ENCODE results near the gene PVALEF.

Gene PVALEF

DNA sequence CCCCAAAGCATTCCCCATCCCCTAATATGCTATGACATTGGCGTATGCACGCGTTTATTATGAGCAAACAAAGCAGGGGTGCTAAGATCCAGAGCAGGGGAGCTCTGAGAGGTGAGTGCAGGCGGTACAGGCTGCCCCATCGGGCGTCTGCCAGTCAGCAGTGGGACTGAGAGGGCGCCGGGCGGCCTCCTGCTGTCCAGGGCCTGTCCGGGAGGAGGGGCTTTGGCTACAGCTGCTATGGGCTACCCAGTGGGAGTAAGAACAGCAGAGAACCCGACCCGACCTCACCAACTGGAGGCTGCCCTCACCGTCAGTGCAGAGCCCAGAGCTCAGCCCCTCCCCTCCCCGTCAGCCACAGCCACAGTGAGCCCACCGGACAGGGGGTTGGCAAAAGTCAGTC, 19.2 kb downstream of the PVALEF start:
- CTCF ChIA-PET = no interaction called here
- Mint-ChIP-seq H3K9me3 (no peaks in the 10 kb centered on the region), H3K36me3 (no peaks in the 10 kb centered on the region), H3K27ac (no peak overlapping the region), H3K4me1 (no peaks in the 10 kb centered on the region), H3K27me3 (peaks cover 11% of the 10 kb centered on the region), H3K4me3 (no peak overlapping the region)
- DNase-seq = no peak

DNA sequence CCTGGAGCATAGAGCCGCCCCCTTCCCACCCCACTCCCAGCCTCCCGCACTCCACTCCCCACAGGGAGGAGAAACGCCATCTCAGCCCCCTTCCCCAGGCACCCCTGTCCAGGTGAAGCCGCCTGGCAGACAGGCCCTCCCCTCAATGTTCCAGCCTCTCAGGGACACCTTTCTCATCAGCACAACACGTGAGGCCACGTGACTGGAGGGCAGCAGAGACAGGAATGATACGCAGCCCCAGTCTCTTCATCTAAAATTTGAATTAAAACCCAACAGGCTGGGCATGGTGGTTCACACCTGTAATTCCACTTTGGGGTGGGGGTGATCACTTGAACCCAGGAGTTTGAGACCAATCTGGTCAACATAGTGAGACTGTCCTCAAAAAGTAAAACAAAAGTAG, 20.9 kb downstream of the PVALEF start:
- no peaks in the 10 kb centered on the region for H3K9me3 Mint-ChIP-seq
- no peak for DNase-seq
- peaks cover 11% of the 10 kb centered on the region for H3K27me3 Mint-ChIP-seq
- H3K4me1 Mint-ChIP-seq = no peaks in the 10 kb centered on the region
- CTCF ChIA-PET = no interaction called here
- H3K36me3 Mint-ChIP-seq = no peaks in the 10 kb centered on the region
- H3K4me3 Mint-ChIP-seq = no peak overlapping the region
- H3K27ac Mint-ChIP-seq = no peak overlapping the region

DNA sequence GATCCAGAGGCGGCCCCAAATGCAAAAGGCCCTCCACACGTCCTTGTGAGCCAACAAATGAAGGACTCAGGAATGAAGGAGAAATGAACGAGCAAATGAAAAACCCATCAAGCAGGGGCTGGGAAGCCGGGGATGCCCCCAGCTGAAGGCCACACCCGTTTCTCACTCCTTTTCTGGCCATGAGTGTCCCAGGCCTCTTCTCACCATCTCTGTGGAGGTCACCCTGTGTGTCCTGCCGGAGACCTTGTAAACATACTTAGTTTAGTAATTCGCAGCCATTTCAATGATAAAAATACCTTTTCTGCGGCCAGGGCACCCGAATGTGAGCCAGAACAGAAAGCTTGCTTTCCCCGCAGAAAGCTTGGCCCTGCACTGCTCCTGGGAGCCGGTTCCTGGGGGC, 21.8 kb downstream of the PVALEF start:
- H3K27me3 Mint-ChIP-seq = peaks cover 11% of the 10 kb centered on the region
- no peaks in the 10 kb centered on the region for H3K36me3 Mint-ChIP-seq
- H3K9me3 Mint-ChIP-seq = no peaks in the 10 kb centered on the region
- no peak for DNase-seq
- H3K4me1 Mint-ChIP-seq = no peaks in the 10 kb centered on the region
- no peak overlapping the region for H3K4me3 Mint-ChIP-seq
- CTCF ChIA-PET = no interaction called here
- no peak overlapping the region for H3K27ac Mint-ChIP-seq

DNA sequence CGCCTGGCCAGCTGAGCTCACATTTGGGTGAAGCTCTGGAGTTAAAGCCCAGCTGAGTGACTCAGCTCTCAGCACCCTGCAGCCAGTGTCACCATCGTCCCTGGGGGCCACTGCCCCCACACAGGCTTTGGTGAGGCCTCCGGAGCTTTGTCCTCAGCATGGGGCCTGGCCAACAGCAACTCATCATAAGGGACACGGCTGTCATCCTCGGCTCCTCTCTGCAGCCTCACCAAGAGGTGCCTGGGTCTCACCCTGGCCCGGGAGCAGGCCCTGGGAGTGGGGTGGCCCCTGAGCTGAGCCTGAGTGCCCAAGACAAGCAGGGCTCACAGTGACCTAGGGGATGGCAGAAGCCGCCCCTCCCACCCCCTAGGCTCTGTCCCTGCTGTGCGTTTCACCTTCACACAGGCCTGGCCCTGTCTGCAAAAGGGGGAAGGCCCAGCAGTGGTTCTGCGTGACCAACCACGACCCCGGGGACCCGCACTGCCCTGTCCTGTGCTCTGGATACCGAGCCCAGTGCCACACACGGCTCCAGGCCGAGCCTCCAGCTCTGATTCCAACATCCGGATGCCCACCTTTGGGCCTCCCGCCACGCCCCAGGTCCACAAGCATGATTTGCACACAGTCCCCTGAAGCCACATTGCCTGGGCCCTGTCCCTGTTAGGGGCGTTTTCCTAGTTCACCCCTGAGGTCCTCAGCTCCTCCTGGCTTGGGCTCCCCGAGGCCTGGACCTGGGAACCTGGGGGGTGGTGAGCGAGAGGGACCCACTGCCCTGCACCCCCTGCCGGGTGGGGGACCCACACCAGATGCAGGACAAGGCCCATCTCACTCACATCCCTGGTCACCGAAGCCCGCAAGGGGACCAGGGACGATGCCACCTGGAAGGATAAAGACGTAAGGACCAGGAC, 22.5 kb downstream of the PVALEF start:
- no peaks in the 10 kb centered on the region for H3K4me1 Mint-ChIP-seq
- H3K27me3 Mint-ChIP-seq = peaks cover 7% of the 10 kb centered on the region
- H3K9me3 Mint-ChIP-seq = no peaks in the 10 kb centered on the region
- no peak overlapping the region for H3K27ac Mint-ChIP-seq
- H3K4me3 Mint-ChIP-seq = no peak overlapping the region
- H3K36me3 Mint-ChIP-seq = no peaks in the 10 kb centered on the region
- CTCF ChIA-PET = no interaction called here
- DNase-seq = no peak

DNA sequence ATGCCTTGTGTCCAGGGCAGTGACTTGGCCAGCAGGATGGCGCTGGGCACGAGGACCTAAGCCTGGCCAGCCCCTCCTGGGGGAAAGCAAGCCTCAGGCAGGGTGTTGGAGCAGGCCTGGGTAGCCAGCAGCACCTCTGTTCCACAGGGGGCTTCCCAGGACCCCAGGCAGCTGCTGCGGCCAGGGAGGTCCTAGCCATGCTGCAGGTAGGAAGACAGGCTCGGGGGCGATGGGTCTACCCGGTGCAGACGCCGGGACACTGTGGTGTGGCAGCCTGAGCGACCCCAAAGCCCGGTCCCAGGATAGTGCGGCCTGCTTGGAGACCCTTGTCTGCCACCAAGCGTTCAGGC, 23.2 kb downstream of the PVALEF start:
- no peaks in the 10 kb centered on the region for H3K9me3 Mint-ChIP-seq

DNA sequence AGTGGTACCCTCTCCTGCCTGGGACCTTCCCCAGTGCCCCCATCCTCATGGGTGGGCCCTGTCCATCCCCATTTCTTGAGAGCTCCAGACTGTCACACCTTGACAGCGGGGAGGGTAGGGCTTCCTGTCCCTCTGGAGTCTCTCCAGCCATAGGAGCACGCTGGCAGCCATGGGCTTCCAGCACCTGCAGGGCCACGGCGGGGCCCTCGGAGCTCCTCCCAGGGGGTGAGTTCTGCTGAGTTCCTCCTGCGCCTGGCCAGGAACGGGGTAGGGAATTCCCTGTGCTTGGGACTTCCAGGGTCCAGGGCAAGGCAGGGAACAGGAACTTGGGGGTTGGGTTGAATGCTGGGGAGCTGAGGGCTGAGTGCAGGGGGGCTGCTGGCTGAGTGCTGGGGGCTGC, 23.7 kb downstream of the PVALEF start:
- Mint-ChIP-seq H3K27me3 (peaks cover 3% of the 10 kb centered on the region), H3K27ac (no peak overlapping the region), H3K9me3 (no peaks in the 10 kb centered on the region), H3K36me3 (no peaks in the 10 kb centered on the region), H3K4me1 (no peaks in the 10 kb centered on the region), H3K4me3 (no peak overlapping the region)
- no peak for DNase-seq
- CTCF ChIA-PET = no interaction called here

More for the DNA sequence above, 23.2 kb downstream of the PVALEF start:
- CTCF ChIA-PET = no interaction called here
- H3K27me3 Mint-ChIP-seq = peaks cover 6% of the 10 kb centered on the region
- no peak overlapping the region for H3K27ac Mint-ChIP-seq
- DNase-seq = no peak
- no peaks in the 10 kb centered on the region for H3K4me1 Mint-ChIP-seq
- no peak overlapping the region for H3K4me3 Mint-ChIP-seq
- H3K36me3 Mint-ChIP-seq = no peaks in the 10 kb centered on the region

DNA sequence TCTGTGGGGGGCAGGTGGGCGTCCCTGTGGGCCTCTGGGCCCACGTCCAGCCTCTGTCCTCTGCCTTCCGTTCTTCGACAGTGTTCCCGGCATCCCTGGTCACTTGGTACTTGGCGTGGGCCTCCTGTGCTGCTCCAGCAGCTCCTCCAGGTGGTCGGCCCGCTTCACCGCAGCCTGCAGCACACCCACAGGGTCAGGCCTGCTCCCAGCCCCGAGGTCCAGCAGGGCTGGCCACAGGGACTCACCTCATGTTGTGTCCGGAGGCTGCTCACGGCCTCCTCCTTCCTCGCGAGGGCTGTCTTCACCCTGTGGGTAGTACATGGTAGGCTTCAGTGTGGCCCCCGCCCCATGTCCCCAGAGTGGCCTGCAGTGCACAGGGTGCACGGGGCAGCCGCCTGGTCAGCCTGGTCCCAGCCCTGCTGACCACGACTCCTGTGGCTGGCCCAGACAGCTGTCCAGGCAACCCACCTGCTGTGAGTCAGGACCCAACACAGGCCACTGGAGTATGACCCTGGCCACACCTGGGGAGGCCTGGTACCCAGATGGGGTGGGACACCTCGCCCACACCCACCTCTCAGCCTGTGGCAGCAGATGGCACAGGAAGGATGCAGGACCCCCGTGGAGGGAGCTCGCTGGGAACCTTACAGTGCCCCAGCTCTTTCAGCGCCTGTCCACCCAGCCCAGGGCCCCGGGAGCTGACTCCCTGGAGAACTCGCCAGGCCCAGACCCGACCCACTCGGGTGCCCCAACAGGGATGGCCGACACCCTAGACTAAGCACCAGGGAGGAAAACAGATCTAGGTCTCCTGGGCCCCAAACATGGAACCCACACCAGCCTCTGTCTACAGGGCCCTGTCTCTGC, 24.6 kb downstream of the PVALEF start:
- Mint-ChIP-seq H3K36me3 (no peaks in the 10 kb centered on the region), H3K9me3 (no peaks in the 10 kb centered on the region), H3K4me1 (no peaks in the 10 kb centered on the region), H3K4me3 (no peak overlapping the region), H3K27me3 (no peaks in the 10 kb centered on the region), H3K27ac (no peak overlapping the region)
- CTCF ChIA-PET = interaction anchor here (0.6 kb wide), 1 partner anchor 1797 kb away, joined by 5 read pairs; no protein-coding TSS in a partner anchor
- DNase-seq = no peak

DNA sequence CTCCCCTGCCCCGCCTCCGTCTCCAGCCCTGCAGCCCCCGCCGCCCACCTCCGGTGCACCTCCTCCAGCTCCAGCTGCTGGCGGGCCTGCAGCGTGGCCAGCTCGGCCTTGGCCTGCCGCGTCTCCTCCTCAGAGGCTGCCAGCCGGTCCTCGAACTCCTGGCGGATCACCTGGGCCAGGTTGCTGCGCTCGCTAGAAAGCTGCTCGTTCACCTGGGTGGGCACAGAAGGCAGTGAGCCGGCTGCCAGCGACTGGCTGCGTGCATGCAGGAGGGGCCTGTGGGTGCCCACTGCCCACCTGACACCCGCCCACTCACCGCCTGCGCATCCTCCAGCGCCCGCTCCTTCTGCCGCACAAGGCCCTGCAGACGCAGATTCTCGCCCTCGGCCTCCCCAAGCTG, 25.3 kb downstream of the PVALEF start:
- no peak overlapping the region for H3K27ac Mint-ChIP-seq
- no peak overlapping the region for H3K4me3 Mint-ChIP-seq
- H3K4me1 Mint-ChIP-seq = no peaks in the 10 kb centered on the region
- no peak for DNase-seq
- no peaks in the 10 kb centered on the region for H3K27me3 Mint-ChIP-seq
- CTCF ChIA-PET = interaction anchor here (0.6 kb wide), 1 partner anchor 1797 kb away, joined by 5 read pairs; no protein-coding TSS in a partner anchor
- no peaks in the 10 kb centered on the region for H3K9me3 Mint-ChIP-seq
- no peaks in the 10 kb centered on the region for H3K36me3 Mint-ChIP-seq

DNA sequence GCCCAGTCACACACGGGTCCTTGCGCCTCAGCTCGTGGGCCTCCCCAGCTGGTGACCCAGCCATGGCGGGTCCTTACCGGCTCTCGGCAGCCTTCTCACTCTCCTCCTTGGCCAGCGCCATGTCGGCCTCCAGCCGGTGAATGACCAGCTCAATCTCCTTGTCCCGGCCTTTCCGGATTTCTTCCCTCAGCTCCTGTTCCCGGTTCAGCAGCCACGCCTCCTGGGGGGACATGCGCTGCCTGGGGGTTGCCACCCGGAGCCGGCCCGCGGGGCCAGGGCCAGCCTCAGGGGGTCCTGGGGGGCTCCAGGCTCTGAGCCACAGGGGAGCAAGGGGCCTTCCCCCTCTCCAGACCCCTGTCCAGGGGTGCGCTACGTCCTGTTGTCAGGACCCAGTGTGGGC, 25.8 kb downstream of the PVALEF start:
- no peak overlapping the region for H3K27ac Mint-ChIP-seq
- no peaks in the 10 kb centered on the region for H3K36me3 Mint-ChIP-seq
- no peak for DNase-seq
- CTCF ChIA-PET = no interaction called here
- H3K4me1 Mint-ChIP-seq = no peaks in the 10 kb centered on the region
- no peak overlapping the region for H3K4me3 Mint-ChIP-seq
- H3K9me3 Mint-ChIP-seq = no peaks in the 10 kb centered on the region
- no peaks in the 10 kb centered on the region for H3K27me3 Mint-ChIP-seq

DNA sequence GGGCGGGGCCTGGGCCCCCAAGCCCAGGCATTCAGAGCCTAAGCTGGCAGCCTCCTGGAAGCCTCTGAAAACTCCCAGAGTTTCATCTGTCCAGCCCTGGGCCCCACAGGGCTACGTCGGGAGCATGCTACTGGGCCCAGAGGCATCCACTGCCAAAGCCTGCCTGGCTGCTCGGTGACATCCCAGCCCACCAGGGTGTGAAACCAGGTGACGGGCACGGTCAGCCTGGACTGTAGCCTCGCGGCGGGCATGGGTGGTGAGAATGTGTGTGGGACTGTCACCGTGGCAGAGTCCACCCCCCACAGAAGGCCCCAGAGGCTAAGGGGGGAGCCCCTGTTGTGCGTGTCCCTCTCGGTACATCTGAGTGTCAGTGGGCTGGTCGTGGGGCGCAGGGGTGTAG, 26.3 kb downstream of the PVALEF start:
- CTCF ChIA-PET = no interaction called here

DNA sequence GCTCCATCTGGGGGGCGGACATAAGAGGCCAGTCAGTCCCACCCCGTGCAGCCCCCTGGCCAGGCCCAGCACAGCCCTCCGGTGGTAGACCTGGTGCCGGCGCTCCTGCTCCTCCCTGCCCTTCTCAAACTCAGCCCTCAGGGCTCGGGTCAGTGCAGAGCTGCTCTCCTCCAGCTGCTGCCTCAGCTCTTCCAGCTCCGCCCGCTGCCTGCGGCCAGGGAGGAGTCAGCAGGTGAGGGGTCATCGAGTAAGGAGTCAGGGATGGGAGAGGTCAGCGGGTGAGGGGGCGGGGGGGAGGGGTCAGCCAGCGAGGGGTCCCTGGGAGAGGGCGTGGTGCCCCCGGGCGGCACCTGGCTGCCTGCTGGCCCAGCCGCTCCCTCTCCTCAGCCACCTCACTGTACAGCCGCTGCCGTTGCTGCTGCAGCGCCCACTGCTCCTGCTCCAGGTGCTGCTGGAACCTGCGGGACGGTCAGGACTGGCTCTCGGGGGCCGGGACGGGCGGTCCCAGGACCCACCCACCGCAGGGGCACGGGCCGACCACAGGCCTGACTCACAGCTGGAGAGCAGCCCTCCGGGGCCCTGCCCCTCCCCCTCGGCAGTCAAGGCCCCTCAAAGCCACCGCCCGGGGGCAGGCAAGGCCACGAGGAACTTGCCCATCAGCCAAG, 27.2 kb downstream of the PVALEF start:
- Mint-ChIP-seq H3K27ac (no peak overlapping the region), H3K27me3 (no peaks in the 10 kb centered on the region), H3K4me1 (no peaks in the 10 kb centered on the region), H3K36me3 (no peaks in the 10 kb centered on the region), H3K4me3 (no peak overlapping the region), H3K9me3 (no peaks in the 10 kb centered on the region)
- CTCF ChIA-PET = no interaction called here
- DNase-seq = no peak

More for the DNA sequence above, 26.3 kb downstream of the PVALEF start:
- H3K36me3 Mint-ChIP-seq = no peaks in the 10 kb centered on the region
- no peaks in the 10 kb centered on the region for H3K27me3 Mint-ChIP-seq
- no peaks in the 10 kb centered on the region for H3K9me3 Mint-ChIP-seq
- no peak overlapping the region for H3K27ac Mint-ChIP-seq
- no peak for DNase-seq
- H3K4me1 Mint-ChIP-seq = no peaks in the 10 kb centered on the region
- no peak overlapping the region for H3K4me3 Mint-ChIP-seq

DNA sequence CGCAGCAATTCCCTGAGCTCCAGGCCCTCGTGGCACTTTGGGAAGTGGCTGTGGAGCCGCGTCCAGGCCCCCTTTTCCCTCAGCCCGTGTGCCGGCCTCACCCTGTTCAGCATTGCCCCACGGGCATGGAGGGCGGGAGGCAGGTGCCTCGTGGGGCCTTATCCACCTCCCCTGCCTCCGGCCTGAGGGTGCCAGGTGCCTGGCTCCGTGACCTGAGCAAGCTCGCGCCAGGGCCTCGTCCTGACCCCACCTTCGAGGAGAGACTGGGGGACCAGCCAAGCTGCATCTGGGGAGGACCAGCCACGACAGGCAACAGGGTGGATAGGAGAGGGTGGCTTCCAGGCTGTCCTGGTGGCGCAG, 27.7 kb downstream of the PVALEF start:
- Mint-ChIP-seq H3K36me3 (no peaks in the 10 kb centered on the region), H3K27me3 (no peaks in the 10 kb centered on the region)
- CTCF ChIA-PET = no interaction called here

DNA sequence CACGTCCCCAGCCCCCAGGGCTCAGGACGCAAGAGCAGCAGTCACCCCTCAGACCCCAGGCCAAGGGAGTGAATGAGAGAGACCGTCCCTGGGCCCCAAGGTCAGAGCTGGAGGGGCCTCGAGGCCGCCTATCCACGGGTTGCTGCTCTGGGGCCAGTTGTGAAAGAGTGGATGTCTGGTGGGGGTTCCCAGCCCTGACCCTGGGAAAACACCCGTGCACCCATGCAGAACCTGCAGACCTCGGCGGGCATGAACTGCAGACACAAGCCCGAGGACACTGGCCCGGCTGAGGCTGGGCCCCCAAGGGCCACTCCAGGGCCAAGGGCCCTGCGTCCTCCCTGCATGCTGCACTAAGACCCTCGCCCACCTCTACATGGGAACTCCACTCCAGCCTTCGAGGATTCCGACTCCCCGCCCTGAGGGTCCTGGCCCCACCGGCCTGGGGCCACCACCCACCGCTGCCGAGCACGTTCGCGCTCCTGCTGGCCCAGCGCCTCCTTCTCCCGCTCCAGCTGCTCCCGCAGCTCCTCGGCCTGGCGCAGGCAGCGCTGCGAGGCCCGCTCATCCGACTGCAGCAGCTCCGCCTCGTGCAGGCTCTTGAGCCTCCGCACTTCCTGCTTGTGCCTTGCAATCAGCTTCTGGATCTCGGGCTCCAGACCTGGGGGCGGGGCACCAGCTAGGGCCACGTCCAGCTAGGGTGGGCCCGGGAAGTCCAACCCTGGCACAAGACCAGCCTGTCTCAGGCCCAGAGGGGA, 28.3 kb downstream of the PVALEF start:
- DNase-seq = no peak
- CTCF ChIA-PET = no interaction called here
- no peak overlapping the region for H3K4me3 Mint-ChIP-seq
- H3K27me3 Mint-ChIP-seq = no peaks in the 10 kb centered on the region
- no peaks in the 10 kb centered on the region for H3K9me3 Mint-ChIP-seq
- no peak overlapping the region for H3K27ac Mint-ChIP-seq
- no peaks in the 10 kb centered on the region for H3K4me1 Mint-ChIP-seq
- no peaks in the 10 kb centered on the region for H3K36me3 Mint-ChIP-seq

More for the DNA sequence above, 27.7 kb downstream of the PVALEF start:
- Mint-ChIP-seq H3K27ac (no peak overlapping the region), H3K4me1 (no peaks in the 10 kb centered on the region), H3K4me3 (no peak overlapping the region), H3K9me3 (no peaks in the 10 kb centered on the region)
- no peak for DNase-seq

DNA sequence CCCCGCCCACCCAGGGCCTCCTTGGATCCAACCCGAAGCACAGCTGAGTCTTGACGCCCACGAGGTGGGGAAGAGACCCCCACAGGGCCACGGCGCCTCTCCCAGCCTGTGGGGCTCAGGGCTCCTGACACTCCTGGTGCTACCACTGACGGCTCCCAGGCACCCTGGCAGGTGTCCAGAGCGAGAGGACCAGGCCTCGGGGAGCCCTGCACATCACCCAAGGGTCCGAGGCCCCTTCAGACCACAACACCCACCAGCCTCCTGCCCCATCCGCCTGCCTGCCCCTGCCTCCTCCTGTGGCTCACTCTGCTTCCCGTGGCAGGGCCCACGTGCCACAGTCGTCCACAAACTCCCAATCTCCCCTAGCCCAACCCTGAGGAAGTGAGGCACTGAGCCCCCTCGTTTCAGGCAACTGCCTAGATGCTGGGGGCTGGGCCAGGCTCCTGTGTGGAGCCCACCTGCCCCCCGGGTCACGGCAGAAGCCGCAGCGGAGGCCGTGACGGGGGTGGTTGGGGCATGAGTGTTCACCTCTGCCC, 29.0 kb downstream of the PVALEF start:
- H3K4me3 Mint-ChIP-seq = no peak overlapping the region
- H3K9me3 Mint-ChIP-seq = no peaks in the 10 kb centered on the region
- no peak for DNase-seq
- CTCF ChIA-PET = no interaction called here
- H3K4me1 Mint-ChIP-seq = no peaks in the 10 kb centered on the region
- no peaks in the 10 kb centered on the region for H3K27me3 Mint-ChIP-seq
- no peaks in the 10 kb centered on the region for H3K36me3 Mint-ChIP-seq
- no peak overlapping the region for H3K27ac Mint-ChIP-seq

Data from activated naive CD4-positive, alpha-beta T cell treated with anti-CD3 and anti-CD28 coated beads, Interleukin-2, amount 10 ng/mL, durations not matched to agents 7 days and 5 days (primary cell).